ENCODE measurements around the gene CCDC146.

CCDC146 gene

DNA sequence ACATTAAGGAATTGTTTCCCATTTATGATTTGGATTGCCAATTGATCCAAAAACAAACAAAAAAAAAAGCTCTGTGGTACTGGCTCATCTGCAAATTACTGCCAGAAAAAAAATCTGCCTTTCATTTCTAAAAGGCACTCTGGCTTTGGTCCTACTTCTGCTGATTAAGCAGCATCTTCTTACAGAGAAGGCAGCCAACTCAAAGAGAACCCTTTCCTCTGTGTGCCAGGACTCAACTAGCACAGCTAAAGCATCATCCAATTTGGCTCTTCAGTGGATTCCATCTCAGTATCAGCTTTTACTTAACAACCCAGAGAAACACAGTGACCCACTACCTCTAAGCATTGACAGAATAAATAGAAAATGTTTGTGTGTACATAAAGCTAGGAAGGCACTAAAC, 213.2 kb downstream of the CCDC146 start:
- no peak for DNase-seq

- DNase-seq, result no peak
Observed at GRCh38 chr7:77337456-77337990, 215.1 kb downstream of the CCDC146 start.

DNA sequence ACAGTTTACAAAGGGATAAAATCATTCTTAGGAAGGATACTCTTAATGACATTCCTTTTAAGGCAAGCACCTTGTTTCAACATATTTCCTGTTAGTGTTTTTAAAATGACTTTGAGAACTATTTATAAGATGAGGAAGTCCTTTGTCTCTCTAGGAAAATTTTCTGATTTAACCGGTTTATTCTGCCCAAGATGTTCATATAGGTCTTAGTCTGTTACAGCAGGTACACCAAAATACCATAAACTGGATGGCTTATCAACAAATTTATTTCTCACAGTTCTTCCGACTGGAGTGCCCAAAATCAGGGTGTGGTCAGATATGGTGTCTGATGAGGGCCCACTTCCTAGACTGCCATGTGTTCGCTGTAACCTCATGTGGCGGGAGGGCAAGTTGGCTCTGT, 215.8 kb downstream of the CCDC146 start:
- peak; percentile 33 for DNase-seq

DNA sequence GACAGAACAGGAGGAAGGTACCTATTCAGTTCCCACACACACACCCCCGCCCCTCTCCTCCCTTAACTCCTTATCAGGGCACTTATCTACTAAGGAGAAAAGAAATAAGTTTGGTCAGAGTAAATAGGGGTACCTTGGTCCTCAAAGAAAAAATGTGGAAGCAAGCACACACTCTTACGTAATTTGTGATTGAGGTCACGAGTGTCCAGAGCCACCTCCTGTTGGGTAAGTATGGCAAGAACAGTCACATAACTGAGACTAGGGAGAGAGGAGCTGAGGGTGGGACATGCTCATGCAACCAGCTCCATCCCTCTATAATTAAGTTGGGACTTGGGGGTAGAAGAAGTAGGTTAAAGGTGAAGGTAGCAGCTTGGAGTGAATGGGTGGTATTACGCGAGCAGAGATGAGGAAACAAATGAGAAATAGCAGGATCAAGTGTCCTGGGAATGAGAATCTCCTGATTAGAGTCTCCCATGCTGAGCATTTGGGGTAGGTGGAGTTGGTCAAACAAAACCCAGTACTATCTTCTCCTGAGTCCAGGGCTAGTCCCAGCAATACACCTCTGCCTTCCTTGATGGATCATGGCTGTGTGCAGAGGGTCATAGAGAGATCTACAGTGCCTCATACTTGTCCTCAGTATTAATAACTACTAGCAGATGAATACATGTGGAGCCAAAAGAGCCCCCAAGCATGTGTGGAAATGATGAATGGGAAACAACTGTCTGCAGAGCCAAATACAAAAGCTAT, 216.6 kb downstream of the CCDC146 start:
- peak; percentile 16 for DNase-seq

GRCh38 chr7:77339726-77340125, 217.3 kb downstream of the CCDC146 start:
- no peak for DNase-seq

Data from OCI-M1 (cell line).